ENCODE measurements around the gene RETSAT.
"Not testable (repeated sequence)": the region's sequence is repeated elsewhere in the genome, so short reads cannot be mapped to it uniquely, and the experiment has no call there.

The RETSAT gene

DNA sequence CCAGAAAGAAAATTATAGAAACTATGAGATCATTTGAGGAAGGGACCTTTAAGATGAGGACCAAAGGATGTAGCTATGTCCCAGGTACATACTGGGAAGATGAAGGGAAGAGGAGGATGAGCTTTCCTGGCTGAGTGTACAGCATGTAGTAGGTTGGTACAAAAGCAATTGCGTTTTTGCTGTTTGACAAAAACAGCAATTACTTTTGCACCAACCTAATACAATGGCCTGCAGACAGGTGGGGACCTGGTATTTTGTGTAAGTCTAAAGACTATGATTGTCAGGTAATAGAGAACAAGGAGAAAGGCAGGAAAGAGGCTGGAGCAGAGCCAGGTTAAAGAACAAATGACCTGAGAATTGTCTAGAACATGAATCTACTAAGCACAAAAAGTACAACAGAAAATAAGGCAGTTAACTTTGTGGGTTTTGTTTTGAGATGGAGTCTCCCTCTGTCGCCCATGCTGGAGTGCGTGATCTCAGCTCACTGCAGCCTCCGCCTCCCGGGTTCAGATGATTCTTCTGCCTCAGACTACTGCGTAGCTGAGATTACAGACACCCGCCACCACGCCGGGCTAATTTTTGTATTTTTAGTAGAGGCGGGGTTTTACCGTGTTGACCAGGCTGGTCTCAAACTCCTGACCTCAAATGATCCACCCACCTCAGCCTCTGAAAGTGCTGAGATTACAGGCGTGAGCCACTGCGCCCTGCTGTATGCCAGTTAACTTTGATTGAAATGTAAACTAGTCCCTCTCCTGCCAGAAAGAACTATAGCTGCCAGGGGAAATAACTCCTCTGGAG lies 23.3 kb downstream of the RETSAT start:
- DNase-seq (ENCODE audit: low read depth, low spot score): no peak

DNA sequence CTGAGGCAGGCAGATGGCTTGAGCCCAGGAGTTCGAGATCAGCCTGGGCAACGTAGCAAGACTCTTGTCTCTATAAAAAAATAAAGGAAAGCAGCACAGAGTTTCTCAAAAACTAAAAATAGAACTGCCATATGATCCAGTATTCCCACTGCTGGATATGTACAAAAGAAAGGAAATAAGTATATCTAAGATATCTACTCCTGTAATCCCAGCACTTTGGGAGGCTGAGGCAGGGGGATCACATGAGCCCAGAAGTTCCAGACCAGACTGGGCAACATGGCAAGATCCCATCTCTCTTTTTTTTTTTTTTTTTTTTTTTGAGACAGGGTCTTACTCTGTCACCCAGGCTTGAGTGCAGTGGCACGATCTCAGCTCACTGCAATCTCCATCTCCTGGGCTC lies 24.6 kb downstream of the RETSAT start:
- DNase-seq (ENCODE audit: low read depth, low spot score): not testable (repeated sequence)

DNA sequence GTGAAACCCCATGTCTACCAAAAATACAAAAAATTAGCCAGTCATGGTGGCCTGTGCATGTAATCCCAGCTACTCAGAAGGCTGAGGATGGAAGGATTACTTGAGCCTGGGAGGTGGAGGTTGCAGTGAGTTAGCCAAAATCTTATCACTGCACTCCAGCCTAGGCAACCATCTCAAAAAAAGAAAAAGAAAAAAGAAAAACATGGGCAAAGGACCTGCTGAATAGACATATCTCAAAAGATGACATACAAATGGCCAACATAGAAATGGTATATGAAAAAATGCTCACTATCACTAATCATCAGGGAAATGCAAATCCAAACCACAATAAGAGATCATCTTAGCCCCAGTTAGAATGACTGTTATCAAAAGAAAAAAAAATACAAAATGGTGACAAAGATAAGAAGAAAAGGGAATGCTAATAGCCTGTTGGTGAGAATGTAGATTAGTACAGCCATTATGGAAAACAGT lies 25.1 kb downstream of the RETSAT start:
- no peak for DNase-seq (ENCODE audit: low read depth, low spot score)

DNA sequence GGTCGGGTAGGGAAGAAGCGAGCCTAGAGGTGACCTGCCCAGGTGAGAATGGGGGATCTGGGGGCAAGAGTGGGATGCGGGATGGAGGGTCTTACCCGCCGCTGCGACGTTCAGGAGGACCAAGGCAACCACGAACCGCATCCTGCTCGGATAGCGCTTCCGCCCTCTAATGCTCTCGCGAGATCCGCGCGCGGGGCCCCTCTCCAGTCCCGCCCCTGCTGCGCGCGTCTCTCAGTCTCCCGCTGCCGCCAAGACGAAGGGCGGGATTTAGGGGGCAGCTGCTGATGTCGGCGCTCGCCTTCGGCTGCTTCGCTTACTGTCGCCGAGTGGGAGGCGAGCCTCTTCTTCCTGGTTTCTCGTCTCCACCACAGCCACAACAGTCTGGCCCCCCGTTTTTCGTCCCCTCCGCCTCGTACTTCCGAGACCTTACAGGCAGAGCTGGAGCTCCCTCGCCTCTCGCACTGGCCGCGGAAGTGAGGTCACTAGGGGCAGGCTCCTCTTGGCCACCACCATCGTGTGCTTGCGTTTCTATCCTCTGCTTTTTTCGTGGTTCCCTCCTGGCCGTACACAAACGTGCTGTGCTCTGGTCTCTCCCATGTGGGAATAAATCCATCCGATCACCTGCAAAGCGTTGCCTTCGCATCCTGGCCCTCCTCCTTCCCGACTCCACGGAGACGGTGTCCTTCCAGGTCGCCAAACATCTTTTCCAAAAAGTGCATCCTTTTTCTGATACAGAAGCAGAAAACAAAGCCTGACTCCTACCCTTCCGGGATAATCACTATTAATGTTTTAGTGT lies 26.3 kb downstream of the RETSAT start, which contains the start of gene TGOLN2:
Gene TGOLN2 (minus strand): TSS at position 168 of the 796 bp plus-strand sequence. CDS start 27 bp downstream, at position 141.
- peak; percentile 40 for DNase-seq (ENCODE audit: low read depth, low spot score)

DNA sequence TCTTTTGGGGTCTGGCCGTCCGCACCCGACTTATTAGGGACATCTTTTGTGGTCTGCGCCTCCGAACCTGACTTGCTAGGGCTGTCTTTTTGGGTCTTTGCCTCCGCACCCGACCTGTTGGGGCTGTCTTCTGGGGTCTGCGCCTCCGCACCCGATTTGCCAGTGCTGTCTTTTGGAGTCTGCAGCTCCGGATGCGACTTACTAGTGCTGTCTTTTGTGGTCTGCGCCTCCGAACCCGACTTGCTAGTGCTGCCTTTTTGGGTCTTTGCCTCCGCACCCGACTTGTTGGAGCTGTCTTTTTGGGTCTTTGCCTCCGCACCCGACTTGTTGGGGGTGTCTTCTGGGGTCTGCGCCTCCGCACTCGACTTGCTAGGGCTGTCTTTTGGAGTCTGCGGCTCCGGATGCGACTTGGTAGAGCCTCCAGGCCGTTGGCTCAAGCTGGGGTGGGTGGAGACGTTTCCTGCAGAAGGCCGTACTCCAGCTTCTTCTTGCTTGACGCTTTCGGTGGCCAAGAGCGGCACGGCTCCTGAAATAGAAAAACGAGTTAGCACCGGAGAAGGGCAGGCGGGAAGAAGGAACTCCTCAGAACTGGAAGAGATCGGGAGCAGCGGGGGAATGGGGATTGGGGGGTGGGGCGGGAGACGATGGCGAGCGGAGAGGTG lies 27.0 kb downstream of the RETSAT start:
- no peak for DNase-seq (ENCODE audit: low read depth, low spot score)

DNA sequence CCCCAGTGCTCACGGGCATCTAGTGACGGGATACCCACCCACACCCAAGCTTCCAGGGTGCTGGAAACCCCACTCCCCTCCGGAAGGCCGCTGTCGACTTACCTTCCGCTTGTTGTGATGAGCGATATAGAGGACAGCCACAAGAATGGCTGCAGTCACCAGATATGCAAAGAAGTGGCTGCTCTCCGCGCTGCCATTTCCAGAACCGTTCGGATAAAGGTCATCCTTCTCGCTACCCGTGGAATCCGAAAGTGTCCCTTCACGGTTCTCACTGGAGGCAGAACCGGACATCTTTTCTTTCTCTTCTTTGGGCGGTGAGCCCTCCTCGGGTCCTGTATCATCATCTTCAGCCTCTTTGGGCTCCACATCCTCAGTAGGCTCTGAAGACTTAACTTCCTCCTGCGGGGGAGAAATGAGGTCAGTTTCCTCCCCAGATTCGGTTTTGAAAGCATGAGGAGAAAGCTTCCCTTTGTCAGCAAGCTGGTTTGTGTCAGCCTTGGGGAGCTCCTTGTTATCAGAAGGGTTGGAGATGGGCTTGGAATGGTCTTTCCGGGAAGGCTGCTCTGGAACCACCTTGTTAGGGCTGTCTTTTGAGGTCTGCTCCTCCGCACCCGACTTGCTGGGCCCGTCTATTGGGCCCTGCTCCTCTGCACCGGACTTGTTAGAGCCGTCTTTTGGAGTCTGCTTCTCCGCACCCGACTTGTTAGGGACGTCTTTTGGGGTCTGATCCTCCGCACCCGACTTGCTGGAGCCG lies 27.7 kb downstream of the RETSAT start:
- no peak for DNase-seq (ENCODE audit: low read depth, low spot score)

DNA sequence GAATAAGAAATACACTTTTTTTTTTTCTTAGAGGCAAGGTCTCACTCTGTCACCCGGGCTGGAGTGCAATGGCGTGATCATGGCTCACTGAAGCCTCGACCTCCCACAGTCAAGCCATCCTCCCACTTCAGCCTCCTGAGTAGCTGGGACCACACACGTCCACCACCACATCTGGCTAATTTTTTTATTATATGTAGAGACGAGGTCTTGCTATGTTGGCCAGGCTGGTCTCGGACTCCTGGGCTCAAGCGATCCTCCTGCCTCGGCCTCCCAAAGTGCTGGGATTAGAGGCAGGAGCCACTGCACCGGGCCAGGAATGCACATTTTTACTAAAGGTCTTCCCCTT lies 28.9 kb downstream of the RETSAT start:
- DNase-seq (ENCODE audit: low read depth, low spot score): no peak

DNA sequence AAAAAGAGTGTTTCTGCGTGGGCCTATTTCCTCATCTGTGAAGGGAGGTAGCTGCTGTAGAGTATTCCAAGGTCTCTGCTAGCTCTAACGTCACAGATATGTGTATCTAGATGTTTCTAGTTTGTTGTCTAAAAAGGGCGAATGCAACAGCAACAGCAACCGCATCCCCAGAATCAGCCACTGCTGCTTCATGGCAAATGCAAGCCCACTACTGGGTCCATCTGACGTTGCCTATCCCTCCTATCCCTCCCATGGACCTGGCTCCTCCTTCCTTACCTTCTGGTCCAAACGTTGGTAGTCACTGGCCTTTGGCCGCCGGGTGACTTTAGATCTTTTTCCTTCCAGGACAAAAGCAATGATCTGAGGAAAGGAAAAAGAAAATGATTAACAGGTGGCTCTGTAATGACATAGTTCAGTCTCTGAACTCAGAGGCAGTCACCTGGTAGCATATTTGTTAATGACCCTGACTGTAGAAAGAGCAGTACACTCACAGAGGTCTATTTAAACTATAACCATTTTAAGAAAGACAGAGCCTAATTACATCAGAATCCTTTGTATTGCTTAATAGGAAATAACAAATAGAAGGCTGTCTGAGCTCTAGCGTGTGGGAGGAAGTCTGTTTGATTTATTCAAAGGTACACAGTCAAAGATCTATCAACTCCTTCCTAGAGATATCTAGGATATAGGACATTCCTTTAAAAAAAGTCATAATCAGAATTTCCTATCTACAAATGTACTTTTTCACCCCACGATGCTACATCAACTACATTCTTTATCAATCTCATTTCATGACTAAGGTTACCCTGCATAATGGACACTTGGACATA lies 29.5 kb downstream of the RETSAT start:
- DNase-seq (ENCODE audit: low read depth, low spot score): no peak

DNA sequence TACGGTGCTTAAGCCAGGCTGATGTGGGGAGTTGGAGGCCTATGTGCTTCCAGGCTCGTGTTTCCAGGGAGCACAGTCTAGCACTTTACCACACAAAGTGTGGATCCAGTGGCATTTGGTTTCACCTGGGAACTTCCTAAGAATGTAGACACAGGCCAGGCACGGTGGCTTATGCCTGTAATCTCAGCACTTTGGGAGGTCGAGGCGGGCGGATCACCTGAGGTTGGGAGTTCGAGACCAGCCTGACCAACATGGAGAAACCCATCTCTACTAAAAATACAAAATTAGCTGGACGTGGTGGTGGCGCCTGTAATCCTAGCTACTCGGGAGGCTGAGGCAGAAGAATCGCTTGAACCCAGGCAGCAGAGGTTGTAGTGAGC lies 30.4 kb downstream of the RETSAT start:
- DNase-seq (ENCODE audit: low read depth, low spot score): not testable (repeated sequence)

DNA sequence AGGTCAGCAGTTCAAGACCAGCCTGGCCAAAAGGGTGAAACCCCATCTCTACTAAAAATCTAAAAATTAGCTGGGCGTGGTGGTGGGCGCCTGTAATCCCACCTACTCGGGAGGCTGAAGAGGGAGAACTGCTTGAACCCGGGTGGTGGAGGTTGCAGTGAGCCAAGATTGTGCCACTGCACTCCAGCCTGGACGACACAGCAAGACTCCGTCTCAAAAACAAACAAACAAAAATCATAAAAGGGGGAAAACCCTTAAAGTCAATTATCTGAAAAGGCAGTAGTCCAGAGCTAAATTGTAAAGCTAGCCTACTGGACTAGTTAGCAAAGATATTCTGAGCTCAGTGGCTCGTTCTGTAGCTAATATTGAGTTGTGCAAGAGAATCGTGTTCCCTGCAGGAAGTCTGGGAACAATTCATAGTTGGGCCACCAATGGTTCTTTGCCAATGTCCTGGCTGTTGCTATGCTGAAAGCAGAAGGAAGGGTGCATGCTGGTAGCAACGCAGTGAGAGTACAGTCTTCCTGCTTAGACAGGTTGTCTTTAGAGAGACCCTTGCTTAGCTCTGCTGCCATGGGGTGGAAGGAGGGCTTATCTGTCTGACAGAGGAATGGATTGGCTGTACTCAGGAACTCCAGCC lies 30.9 kb downstream of the RETSAT start:
- DNase-seq (ENCODE audit: low read depth, low spot score): no peak

DNA sequence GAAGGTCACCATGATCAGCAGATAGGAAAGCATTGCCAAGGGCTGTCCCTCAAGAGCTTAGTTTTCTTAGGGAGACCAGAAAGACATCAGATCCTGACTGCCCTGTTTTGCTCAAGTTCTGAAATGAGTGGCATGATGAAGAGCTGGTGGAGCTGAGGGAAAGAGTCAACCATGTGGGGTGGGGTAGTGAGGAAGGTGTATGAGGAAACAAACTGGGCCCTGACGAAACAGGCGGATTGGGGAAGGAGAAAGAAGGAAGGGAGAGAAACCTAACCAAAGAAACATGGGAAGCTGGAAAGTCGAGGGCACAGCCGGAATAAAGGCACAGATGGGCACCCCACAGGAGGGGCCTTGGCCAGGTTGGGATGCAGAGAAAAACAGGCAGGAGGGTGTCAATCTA lies 34.5 kb downstream of the RETSAT start:
- no peak for DNase-seq (ENCODE audit: low read depth, low spot score)

DNA sequence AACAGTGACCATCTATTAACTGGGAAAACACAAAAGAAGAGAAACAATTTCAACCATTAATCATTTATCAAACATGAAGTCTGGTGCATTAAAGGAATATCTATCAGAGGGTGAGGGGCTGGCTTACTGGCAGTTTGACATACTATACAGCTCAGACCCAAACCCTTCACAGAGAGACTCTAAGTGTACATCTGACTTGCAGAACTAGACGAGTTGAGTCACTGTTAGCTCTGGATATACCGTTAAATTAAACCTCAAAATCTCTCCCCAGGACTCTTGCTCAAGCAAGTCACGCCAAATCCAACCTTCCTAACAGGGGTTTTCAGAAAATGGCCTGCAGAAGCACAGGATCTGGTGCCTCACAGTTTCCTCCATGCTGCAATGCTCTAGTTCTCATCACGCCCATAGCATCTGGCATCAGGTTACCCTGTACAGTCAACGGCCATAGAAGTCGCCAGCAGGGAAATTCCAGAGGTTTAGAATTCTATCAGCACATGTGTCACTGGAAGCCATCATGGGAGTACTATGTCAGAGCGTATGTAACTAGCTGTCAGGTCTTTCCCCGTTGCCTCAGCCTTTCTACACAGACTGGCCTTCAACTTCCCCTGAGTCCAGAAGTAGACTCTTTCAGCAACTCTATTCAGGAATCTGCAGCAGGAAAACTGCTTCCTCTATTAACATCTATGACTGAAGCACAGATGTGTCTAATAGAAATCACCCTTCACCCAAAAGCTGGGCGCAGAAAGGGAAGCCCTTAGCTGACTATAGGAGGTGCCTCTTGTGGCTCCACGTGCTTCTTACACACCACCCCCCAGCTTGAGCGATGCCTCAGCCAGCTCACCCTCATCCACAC lies 35.9 kb downstream of the RETSAT start:
- DNase-seq (ENCODE audit: low read depth, low spot score): no peak

DNA sequence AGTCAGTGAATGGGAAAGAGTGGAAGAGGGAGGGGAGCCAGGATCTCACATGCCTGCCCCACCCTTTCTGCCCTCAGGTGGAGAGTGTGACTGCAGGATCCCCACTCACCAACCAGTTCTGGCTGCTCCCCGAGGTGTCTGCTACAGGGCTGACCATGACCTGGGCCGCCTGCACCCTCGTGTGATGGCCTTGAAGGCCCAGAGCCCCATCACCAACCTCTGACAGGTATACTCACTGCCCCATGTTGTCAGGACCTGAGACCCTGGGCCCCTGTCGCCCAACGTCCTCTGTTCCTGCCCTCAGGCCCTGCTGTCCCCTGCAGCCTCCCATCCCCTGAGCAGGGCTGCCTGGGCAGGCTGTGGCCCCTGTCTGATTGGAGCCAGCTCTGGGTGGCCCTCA lies 38.4 kb downstream of the RETSAT start:
- not testable (repeated sequence) for DNase-seq (ENCODE audit: low read depth, low spot score)

DNA sequence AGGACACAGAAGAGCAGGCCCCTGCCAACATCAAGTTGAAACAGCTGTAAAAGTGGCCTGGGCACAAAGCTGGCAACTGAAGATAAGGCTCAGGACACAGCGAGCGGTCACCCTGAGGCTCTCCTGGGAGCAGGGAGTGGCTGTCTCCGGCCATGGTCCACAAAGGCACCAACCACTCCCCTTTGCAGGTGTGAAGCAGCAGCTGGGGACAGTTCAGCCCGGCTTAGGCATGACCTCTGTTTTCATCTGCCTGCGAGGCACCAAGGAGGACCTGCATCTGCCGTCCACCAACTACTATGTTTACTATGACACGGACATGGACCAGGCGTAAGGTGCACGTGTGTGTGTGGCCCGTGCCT lies 39.5 kb downstream of the RETSAT start:
- no peak for DNase-seq (ENCODE audit: low read depth, low spot score)

DNA sequence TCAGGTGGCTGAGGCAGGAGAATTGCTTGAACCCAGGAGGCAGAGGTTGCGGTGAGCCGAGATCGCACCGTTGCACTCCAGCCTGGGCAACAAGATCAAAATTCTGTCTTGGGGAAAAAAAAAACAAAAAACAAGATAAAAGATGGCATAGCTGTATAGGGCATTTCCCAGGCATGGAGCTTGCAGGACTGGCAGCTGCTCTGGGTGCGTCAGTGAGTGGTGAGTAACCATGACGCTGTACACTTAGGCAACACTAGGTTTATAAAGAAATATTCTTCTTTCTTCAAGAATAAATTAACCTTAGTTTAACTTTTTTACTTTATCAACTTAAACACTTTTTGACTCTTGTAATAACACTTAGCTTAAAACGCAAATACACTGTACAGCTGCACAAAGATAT lies 41.9 kb downstream of the RETSAT start:
- no peak for DNase-seq (ENCODE audit: low read depth, low spot score)

DNA sequence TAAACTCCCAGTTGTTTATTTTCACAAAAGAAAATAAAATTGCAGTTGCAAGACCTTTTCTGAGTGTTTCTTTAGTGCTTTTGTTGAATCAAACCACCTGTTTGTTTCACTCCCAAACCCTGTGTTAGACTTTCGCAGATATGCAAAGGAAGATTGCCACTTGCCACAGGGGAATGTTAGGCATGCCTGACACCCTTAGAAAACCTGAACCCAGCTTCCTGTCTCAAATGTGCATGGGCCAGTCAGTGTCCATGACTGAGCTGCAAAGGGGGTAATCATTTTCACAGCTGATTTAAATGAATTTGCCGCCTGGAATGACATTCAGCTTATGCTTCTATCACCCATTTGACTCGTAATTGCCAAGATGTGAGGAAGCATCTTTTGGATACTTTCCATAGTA lies 44.0 kb downstream of the RETSAT start:
- DNase-seq (ENCODE audit: low read depth, low spot score): no peak

DNA sequence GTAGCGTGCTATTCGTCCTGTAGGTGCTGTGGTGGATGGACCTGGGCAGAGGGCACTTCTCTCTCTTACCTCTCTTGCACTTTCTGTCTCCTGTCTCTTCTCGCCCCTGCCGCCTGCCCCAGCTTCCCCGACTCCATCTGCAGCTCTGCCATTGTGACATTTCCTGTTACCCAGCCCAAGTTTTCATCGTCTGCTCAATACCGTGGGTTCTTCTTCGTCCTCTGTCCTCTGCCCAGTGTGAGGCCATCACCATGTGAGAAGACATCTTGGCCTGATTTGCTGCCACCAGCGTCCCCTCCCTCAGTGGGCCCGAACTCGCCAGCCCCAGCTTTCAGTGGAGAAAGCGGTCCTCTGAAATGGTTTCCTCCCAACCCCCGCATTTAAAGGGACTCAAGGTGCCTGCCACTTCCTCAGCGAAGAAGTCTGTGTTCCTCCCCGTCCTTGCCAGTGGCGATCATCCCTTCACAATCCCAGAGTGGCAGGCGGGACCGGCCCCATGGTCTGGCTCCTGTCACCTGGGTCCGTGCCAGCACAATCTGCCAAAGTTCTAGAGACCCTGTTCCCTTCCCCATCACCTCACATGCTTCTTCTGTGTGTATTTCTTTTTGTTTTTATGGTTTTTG lies 44.5 kb downstream of the RETSAT start:
- no peak for DNase-seq (ENCODE audit: low read depth, low spot score)

DNA sequence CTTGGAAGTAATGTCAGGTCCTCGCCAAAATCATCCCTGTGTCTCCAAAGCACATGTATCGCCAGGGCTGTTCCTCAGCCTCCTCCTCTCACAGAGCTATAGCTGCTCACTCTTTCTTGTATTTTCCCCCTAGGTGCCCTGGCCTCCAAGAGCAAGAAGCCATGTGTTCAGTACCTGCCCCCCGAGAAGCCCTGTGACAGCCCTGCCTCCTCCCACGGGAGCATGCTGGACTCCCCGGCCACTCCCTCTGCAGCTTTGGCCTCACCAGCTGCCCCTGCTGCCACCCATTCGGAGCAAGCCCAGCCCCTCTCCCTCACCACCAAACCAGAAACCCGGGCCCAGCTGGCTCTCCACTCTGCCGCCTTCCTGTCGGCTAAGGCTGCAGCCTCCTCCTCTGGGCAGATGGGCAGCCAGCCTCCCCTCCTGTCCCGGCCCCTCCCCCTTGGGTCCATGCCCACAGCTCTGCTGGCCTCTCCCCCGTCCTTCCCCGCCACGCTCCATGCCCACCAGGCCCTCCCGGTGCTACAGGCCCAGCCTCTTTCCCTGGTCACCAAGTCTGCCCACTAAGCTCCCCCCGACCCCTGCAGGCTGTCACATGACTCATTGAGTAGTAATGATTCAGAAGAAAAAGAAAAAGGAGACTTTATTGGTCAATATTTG lies 45.3 kb downstream of the RETSAT start:
- DNase-seq (ENCODE audit: low read depth, low spot score): no peak
